ENCODE data around the gene PPA2.

- TF ChIP-seq CTCF (IDR thresholded peaks at IDR 0.05; ENCODE audit: low read depth, low read length) (no peak), EZH2phosphoT487 (IDR thresholded peaks at IDR 0.05; ENCODE audit: low read depth) (no peak)
Measured at GRCh38 chr4:105434940-105435339, 38.9 kb downstream of the PPA2 start.

Measured in OCI-LY3 (cell line).